Activated CD4-positive, alpha-beta T cell treated with anti-CD3 and anti-CD28 coated beads, Interleukin-2, amount 50 U/mL, for 16 hours (primary cell): Measurements from ENCODE around the gene ZFP92.

Experiments used
- DNase-seq: peaks from one replicate; pipeline ENCODE4 v3.0.0-alpha.2; 2020

ZFP92 gene

GRCh38 chrX:153409414-153410101 is 1.7 kb upstream of the ZFP92 start:
- DNase-seq, result no peak

GRCh38 chrX:153410373-153410772 is 899 bp upstream of the ZFP92 start:
- no peak for DNase-seq

- no peak for DNase-seq
These were observed 401 bp upstream of the ZFP92 start for GRCh38 chrX:153410888-153411254.

GRCh38 chrX:153411988-153412574 is 809 bp downstream of the ZFP92 start:
- DNase-seq, result no peak

- no peak for DNase-seq
These were observed 1.8 kb downstream of the ZFP92 start for GRCh38 chrX:153412746-153413720.

- no peak for DNase-seq
These were observed 2.5 kb downstream of the ZFP92 start for GRCh38 chrX:153413731-153414130.

- DNase-seq, result no peak
These were observed 3.7 kb downstream of the ZFP92 start for GRCh38 chrX:153414856-153415510.

GRCh38 chrX:153416781-153417450 is 5.6 kb downstream of the ZFP92 start:
- no peak for DNase-seq

GRCh38 chrX:153417637-153418036 is 6.4 kb downstream of the ZFP92 start:
- no peak for DNase-seq

GRCh38 chrX:153420851-153421599 is 9.8 kb downstream of the ZFP92 start:
- no peak for DNase-seq

- DNase-seq, result no peak
These were observed 10.6 kb downstream of the ZFP92 start for GRCh38 chrX:153421856-153422255.

GRCh38 chrX:153423652-153424051 is 12.4 kb downstream of the ZFP92 start:
- DNase-seq, result no peak

GRCh38 chrX:153426204-153426603 is 14.9 kb downstream of the ZFP92 start:
- DNase-seq, result no peak

GRCh38 chrX:153430796-153431195 is 19.5 kb downstream of the ZFP92 start:
- DNase-seq, result no peak

- DNase-seq, result no peak
These were observed 21.9 kb downstream of the ZFP92 start for GRCh38 chrX:153433161-153433680.

GRCh38 chrX:153433781-153434285 is 22.6 kb downstream of the ZFP92 start:
- DNase-seq, result no peak

GRCh38 chrX:153434801-153435200 is 23.5 kb downstream of the ZFP92 start:
- no peak for DNase-seq

- no peak for DNase-seq
These were observed 24.6 kb downstream of the ZFP92 start for GRCh38 chrX:153435845-153436244.

GRCh38 chrX:153438532-153438931 is 27.3 kb downstream of the ZFP92 start:
- no peak for DNase-seq

GRCh38 chrX:153439977-153440376 is 28.7 kb downstream of the ZFP92 start:
- DNase-seq, result no peak

GRCh38 chrX:153440556-153441135 is 29.4 kb downstream of the ZFP92 start:
- no peak for DNase-seq
